ENCODE data around the gene PTMS. TPM values are rescaled to one million over a fixed set of nuclear protein-coding genes. Genes with fewer than 3 reads are reported as not detected.

The PTMS gene
- total and polyA plus RNA-seq, 2 experiments from 2014 or later = 111 to 238 TPM

- TF ChIP-seq ZNF331 (CRISPR knock-in tag; IDR thresholded peaks at IDR 0.05; ENCODE audit: low read depth) (no peak), EZH2phosphoT487 (IDR thresholded peaks at IDR 0.05; ENCODE audit: unreplicated experiment) (no peak), JUNB (IDR thresholded peaks at IDR 0.05; ENCODE audit: unreplicated experiment) (no peak), REST (IDR thresholded peaks at IDR 0.05; ENCODE audit: unreplicated experiment) (peak; percentile 22), EZH2 (IDR thresholded peaks at IDR 0.05; ENCODE audit: low read depth, unreplicated experiment) (no peak), NANOG (IDR thresholded peaks at IDR 0.05; ENCODE audit: borderline replicate concordance) (no peak), CTCF (conservative IDR thresholded peaks at IDR 0.05; ENCODE audit: low read depth in 2 of 2) (peak in 1 of 2 experiments; percentile 98; a peak in 2 of 4 replicates)
Observed at GRCh38 chr12:6753772-6754356, 12.3 kb upstream of the PTMS start (continued).

- peaks cover 24% of the 10 kb centered on the region for H3K79me2 ChIP-seq (replicated peaks; ENCODE audit: insufficient read depth)
- H3K9me2 ChIP-seq (ENCODE audit: insufficient read depth) = no peaks in the 10 kb centered on the region
- peaks cover 15% of the 10 kb centered on the region; the same call in 1 of the 2 replicates for H4K20me1 ChIP-seq (replicated peaks; ENCODE audit: insufficient read depth)
- no peak overlapping the region for H3K4me3 ChIP-seq
- peaks cover 5% of the 10 kb centered on the region; the same call in 1 of the 2 replicates for H3F3A ChIP-seq (replicated peaks; ENCODE audit: low read depth)
- no peaks in the 10 kb centered on the region for H3K9me3 Mint-ChIP-seq
- no peak overlapping the region for H2AFZ ChIP-seq
- H3K4me1 ChIP-seq (ENCODE audit: insufficient read depth) = peaks cover 23% of the 10 kb centered on the region
- ATAC-seq (no peak), DNase-seq (ENCODE audit: low spot score) (no peak)
- H3K27me3 Mint-ChIP-seq (ENCODE audit: insufficient read depth, low read depth, poor library complexity) = peaks cover 18% of the 10 kb centered on the region
- peaks cover 26% of the 10 kb centered on the region for H3K36me3 ChIP-seq (ENCODE audit: insufficient read depth)
- H3K36me3 Mint-ChIP-seq (ENCODE audit: low read depth) = peaks cover 30% of the 10 kb centered on the region
- peaks cover 30% of the 10 kb centered on the region for H3K4me1 Mint-ChIP-seq
- H3K4me3 Mint-ChIP-seq = peak overlapping the region; percentile 2; the same call in 1 of the 3 replicates
- no peak overlapping the region for H3K27ac Mint-ChIP-seq
- H3K4me2 ChIP-seq = no peak overlapping the region
- H3K27ac ChIP-seq (ENCODE audit: low read depth) = peak overlapping the region; percentile 67
- H3K27me3 ChIP-seq (ENCODE audit: insufficient read depth) = no peaks in the 10 kb centered on the region
- TF ChIP-seq JUNB (IDR thresholded peaks at IDR 0.05; ENCODE audit: unreplicated experiment) (no peak), ZNF331 (CRISPR knock-in tag; IDR thresholded peaks at IDR 0.05; ENCODE audit: low read depth) (no peak), ZNF462 (CRISPR knock-in tag; IDR thresholded peaks at IDR 0.05) (no peak), ZNF114 (CRISPR knock-in tag; IDR thresholded peaks at IDR 0.05) (no peak), NANOG (IDR thresholded peaks at IDR 0.05; ENCODE audit: borderline replicate concordance) (no peak), CTCF (conservative IDR thresholded peaks at IDR 0.05; ENCODE audit: low read depth in 2 of 2) (no peak), EZH2 (IDR thresholded peaks at IDR 0.05; ENCODE audit: low read depth, unreplicated experiment) (no peak), POLR2AphosphoS5 (IDR thresholded peaks at IDR 0.05; ENCODE audit: low read depth) (no peak)
Observed at GRCh38 chr12:6754411-6754810, 11.8 kb upstream of the PTMS start.

All from GM23338 (cell line).